ENCODE data around the gene KLHDC9. TPM values are rescaled to one million over a fixed set of nuclear protein-coding genes. Genes with fewer than 3 reads are reported as not detected.

KLHDC9 gene
- total RNA-seq, 4 donors from 2014 or later, result 7.9 to 12.9 (median 9.1) TPM

DNA sequence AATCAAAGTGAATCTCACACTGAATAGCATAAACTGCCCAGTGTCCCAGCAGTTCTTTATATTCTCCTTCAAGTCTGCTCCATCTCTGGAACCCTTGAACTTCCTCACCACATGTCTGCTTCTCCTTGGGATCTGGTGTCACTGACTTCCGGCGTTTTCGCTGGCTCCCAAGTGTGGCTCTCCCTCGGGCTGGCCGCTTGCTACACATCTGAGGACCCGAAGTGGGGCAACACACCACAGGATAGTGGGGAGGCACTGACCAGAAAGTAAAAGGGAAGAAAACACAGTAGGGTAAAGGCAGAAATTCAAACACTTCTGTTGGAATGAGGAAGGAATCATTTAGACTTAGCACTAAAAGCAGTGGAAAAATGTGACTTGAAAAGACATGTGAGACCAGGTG is 24.8 kb downstream of the KLHDC9 start:
- Histone ChIP-seq H3K36me3 (peaks cover 0 to 82% (median 0%) of the 10 kb centered on the region in 3 donors), H3K27ac (no peak overlapping the region), H3K4me1 (peaks cover 0 to 41% (median 23%) of the 10 kb centered on the region in 4 donors), H3K9me3 (no peaks in the 10 kb centered on the region), H3K27me3 (no peaks in the 10 kb centered on the region), H3K4me3 (no peak overlapping the region)
- no peak for DNase-seq (ENCODE audit: low spot score in 2 of 2)
- no peak for TF ChIP-seq EP300 (IDR thresholded peaks at IDR 0.05)
- no peak for TF ChIP-seq CTCF (IDR thresholded peaks at IDR 0.05)
- no peak for TF ChIP-seq POLR2A (IDR thresholded peaks at IDR 0.05)
- 84 to 86% methylated on average over 6 of the region's 6 CpGs for WGBS, 2 donors

GRCh38 chr1:161127649-161128048 is 29.5 kb downstream of the KLHDC9 start:
- DNase-seq (ENCODE audit: low spot score in 2 of 2), result no peak
- peak overlapping the region in 1 of 4 donors; percentile 29 for H3K27ac ChIP-seq
- WGBS, 2 donors, result 76 to 90% methylated on average over 2 of the region's 2 CpGs
- H3K27me3 ChIP-seq, result no peaks in the 10 kb centered on the region
- no peaks in the 10 kb centered on the region for H3K9me3 ChIP-seq
- TF ChIP-seq CTCF (IDR thresholded peaks at IDR 0.05) (no peak), EP300 (IDR thresholded peaks at IDR 0.05) (no peak), POLR2A (IDR thresholded peaks at IDR 0.05) (no peak)
- H3K4me3 ChIP-seq, result no peak overlapping the region
- H3K36me3 ChIP-seq, result peaks cover 0 to 72% (median 13%) of the 10 kb centered on the region in 3 donors
- H3K4me1 ChIP-seq, result peaks cover 0 to 51% (median 21%) of the 10 kb centered on the region in 4 donors

DNA sequence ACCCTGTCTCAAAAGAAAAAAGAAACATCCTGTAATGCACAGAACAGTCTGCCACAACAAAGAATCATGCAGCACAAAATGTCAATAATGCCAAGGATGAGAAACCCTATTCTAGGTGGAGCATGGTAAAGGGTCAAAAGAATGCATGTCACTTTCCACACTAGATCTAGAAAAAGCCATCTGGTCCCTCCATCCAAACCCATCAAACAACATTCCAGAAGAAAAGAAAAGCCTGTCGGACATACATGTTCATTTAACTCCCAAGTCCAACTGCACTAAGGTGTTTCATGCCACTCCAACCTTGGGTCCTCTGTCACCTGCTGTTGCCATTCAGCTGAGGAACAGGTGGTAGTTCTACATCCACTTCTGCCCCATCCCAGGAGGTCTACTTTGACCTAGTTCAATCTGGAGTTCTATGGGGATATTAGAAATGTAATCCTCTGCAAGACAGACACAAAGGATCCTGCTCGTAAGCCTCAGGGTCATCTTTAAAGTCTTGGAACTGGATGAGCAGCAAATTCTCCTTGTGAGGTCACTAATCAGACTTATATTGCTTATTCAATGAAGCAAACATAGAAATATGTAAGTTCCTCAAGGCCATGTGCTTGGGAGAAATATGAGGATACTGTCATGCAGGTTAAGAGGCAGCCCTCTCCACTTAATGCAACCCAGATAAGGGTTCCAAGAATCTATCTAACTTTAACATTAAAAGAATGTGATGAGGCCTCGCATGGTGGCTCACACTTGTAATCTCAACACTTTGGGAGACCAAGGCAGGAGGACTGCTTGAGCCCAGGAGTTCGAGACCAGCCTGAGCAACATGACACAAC is 30.6 kb downstream of the KLHDC9 start:
- Histone ChIP-seq H3K9me3 (no peaks in the 10 kb centered on the region), H3K4me1 (peaks cover 0 to 57% (median 26%) of the 10 kb centered on the region in 4 donors), H3K4me3 (no peak overlapping the region), H3K27ac (no peak overlapping the region), H3K27me3 (no peaks in the 10 kb centered on the region), H3K36me3 (peaks cover 0 to 61% (median 13%) of the 10 kb centered on the region in 3 donors)
- 96 to 97% methylated on average over 4 of the region's 4 CpGs for WGBS, 2 donors
- no peak for DNase-seq (ENCODE audit: low spot score in 2 of 2)
- TF ChIP-seq CTCF (IDR thresholded peaks at IDR 0.05), result no peak
- TF ChIP-seq POLR2A (IDR thresholded peaks at IDR 0.05), result no peak
- no peak for TF ChIP-seq EP300 (IDR thresholded peaks at IDR 0.05)

DNA sequence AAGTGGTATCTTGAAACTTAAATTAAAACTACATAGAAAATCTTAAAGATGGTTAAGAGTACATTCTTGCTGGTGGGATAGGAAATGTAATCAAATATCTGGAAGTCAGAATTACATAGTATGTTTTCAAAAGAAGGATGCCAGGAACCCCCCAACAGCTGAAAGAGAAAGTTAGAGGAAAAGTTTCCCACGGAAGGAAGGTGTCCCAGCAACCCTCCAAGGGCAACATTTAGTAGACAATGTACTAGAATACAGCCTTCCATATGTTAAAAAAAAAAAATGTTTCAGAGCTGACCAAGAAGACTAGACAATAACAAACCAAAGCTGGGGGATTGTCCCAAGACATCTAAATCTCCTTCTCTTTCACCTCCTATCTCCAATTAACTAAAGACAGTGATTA is 32.1 kb downstream of the KLHDC9 start:
- TF ChIP-seq EP300 (IDR thresholded peaks at IDR 0.05) (no peak), CTCF (IDR thresholded peaks at IDR 0.05) (no peak), POLR2A (IDR thresholded peaks at IDR 0.05) (no peak)
- Histone ChIP-seq H3K4me3 (no peak overlapping the region), H3K9me3 (no peaks in the 10 kb centered on the region), H3K4me1 (peaks cover 0 to 68% (median 30%) of the 10 kb centered on the region in 4 donors), H3K27ac (peak overlapping the region in 1 of 4 donors; percentile 98), H3K27me3 (no peaks in the 10 kb centered on the region), H3K36me3 (peaks cover 0 to 46% (median 13%) of the 10 kb centered on the region in 3 donors)
- no peak for DNase-seq (ENCODE audit: low spot score in 2 of 2)
- WGBS, 2 donors, result 33 to 41% methylated on average over 1 of the region's 1 CpG

Measured in tibial nerve (tissue), 4 donors.